Measurements from ENCODE around the gene GPR183.

Gene GPR183

DNA sequence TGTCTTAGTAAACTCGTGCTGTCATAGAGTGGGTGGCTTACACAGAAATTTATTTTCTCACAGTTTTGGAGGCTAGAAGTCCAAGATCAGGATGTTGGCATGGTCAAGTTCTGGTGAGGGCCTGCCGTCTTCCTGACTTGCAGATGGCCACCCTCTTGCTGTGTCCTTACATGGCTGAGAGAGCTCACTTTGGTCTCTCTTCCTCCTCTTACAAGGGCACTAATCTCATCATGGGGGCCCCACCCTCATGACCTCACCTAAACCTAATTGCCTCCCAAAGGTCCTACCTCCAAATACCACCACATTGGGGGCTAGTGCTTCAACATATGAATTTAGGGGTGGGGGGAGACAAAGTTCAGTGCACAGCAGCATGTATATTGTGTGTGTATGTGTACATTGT, 34.7 kb downstream of the GPR183 start:
- H3K4me3 ChIP-seq (ENCODE audit: low read depth, low read length), result no peak overlapping the region

DNA sequence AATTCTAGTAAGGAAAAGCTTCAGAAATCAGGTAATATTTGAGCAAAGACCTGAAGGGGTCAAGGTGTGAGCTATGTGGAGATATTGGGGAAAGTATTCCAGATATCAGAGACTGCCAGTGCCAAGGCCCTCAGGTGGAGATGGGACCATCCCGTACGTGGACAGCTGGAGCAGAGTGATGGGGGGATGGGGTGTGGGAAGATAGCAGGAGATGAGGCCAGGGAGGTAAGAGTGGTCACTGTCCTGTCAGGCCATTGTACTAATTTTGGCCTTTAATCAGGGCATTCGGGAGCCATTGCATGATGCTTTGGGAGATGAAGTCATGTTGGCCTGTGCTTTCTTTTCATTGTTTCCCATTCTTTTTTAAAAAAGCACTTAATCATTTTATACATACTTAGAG, 36.0 kb downstream of the GPR183 start:
- H3K4me3 ChIP-seq (ENCODE audit: low read depth, low read length), result no peak overlapping the region

DNA sequence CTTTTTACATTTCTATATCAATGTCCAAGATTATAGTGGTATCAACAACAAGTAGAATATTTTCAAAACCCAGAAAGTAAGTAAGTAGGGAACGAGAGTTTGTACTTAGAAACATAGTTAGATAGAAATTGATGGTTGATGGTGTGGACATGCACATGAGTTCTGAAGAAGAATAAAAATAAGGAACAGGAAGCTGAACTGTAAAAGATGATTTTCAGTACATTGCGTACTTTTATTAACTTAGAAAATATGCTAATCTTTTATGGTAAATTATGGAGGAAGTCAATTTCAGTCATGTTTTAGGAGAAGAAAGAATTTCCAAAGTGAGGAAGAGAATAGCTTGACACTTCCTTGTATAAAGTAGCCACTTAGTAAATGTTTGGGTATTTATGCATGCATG, 36.7 kb downstream of the GPR183 start:
- no peak overlapping the region for H3K4me3 ChIP-seq (ENCODE audit: low read depth, low read length)

DNA sequence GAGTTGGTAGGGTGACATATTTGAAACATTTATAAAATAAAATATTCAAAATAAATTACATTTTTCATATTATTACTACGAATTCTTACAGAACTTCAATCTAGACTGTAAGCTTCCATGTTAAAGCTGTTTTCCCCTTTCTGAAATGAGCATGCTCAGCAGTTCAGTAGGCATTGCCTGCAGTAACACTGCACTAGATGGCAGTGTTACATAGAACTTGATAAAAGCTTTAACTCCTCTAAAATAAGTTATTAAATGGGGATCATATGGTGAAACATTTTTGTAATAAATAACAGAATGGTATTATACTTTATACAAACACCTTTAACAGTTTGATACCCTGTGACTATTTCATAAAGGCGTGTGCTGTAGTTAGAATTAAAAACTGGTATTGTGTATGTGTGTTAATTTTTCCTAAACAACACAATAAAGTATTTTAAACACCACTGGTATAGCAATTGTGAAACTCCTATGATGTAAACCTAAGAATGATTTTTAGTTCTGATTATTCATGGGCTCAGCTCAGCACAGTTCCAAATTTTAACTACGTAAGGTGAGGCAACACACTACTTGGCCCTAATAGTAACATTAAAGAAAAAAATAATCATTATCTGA, 37.5 kb downstream of the GPR183 start:
- no peak overlapping the region for H3K4me3 ChIP-seq (ENCODE audit: low read depth, low read length)

DNA sequence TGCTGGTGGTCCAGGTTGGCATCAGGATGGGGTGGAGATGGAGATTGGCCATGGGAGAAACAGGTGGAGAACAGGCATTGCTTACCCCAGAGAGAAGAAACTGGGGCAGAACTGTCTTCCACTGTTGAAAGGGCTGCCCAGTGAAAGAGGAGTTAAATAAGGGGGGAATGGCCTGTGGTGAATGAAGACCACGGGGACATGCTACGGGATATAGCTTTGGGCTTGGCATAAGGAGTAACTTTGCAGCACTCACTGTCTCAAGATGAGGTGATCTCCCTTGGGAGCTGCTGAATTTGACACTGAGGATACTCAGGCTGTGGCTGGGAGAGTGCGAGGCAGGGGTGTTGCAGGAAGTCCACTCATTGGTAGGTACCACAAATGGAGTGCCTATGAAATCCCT, 38.4 kb downstream of the GPR183 start:
- H3K4me3 ChIP-seq (ENCODE audit: low read depth, low read length), result no peak overlapping the region

DNA sequence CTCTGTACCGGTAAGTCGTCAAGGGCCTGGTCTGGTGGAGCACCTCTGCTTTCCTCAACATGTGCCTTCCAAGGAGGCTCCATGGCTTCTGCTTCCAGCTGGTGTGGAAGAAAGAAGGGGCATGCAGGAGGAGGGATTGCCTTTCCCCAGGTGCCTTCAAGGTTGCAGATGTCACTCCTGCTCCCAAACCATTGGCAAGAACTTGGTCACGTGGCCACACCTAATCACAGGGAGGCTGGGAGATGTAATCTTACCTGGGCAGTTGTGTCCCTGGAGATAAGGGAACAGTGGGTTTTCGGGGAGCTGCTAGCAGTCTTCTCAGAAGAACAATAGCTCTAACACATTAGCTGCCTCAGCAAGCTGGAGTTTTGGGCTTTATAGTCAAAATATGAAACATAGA, 39.3 kb downstream of the GPR183 start:
- H3K4me3 ChIP-seq (ENCODE audit: low read depth, low read length), result no peak overlapping the region

DNA sequence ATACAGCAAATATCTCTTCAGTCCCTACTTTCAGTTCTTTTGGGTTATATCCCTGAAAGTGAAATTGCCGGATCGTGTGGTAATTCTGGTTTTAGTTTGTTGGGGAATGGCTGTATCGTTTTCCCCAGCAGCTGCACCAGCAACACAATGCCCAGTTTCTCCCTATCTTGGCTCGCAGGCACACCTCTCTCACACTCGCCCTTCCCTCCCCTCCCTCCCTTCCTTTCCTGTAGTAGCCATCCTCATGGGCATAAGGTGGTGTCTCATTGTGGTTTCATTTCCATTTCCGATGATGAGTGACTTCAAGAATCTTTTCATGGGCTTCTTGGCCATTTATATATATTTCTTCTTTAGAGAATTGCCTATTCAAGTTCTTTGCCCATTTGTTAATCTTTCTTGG, 40.4 kb downstream of the GPR183 start:
- H3K4me3 ChIP-seq (ENCODE audit: low read depth, low read length), result no peak overlapping the region

DNA sequence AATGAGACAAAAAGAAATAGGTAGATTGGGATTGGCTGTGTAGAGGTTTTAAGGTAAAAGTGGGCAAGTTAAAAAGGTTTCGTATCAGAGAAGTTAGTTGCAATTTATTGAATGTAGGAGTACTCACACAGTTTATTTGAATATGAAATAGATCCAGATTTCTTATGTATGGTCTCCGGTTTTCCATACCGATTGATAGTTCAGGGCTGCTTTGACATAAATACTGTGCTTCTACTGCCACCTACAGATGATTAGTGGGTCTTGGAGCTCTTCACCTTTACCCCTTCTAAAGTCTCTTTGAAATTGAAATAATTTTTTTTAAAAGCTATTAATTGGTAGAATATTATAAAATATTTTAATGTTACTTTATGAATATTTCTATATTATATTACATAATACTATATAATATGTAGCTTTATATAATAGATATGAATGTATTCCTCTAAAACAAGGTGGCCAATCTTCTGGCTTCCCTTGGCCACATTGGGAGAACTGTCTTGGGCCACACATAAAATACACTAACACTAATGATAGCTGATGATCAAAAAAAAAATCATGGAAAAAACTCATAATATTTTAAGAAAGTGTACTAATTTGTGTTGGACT, 41.3 kb downstream of the GPR183 start:
- no peak overlapping the region for H3K4me3 ChIP-seq (ENCODE audit: low read depth, low read length)

DNA sequence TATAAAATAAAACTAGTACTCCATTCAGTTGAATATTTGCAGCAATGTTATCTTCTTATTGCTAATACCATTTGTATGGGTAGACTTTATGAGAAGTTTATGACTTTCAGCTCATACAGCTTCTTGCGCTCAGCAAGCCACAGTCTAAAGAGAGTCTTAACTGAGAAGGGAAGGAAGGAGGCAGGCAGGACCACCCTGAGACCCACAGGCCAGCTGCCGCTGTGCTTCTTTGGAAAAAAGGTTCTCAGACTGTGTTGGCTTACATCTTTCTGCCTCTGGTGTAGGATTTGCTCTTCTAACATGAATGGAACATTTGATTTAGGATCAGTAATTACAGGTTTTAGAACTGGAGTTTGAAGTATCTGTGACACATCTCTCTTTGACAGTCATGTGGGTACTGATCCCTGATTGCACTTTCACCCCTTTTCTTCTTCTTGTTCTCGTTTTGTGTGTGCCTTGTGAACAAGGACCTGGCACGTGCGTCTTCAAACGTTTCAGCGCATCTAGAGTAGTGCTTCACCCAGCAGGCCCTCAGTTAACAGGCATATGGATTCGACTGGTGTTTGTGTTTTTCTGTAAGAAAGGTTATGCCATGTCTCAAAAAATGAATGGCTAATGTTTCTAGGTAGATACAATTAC, 41.9 kb downstream of the GPR183 start:
- no peak overlapping the region for H3K4me3 ChIP-seq (ENCODE audit: low read depth, low read length)

DNA sequence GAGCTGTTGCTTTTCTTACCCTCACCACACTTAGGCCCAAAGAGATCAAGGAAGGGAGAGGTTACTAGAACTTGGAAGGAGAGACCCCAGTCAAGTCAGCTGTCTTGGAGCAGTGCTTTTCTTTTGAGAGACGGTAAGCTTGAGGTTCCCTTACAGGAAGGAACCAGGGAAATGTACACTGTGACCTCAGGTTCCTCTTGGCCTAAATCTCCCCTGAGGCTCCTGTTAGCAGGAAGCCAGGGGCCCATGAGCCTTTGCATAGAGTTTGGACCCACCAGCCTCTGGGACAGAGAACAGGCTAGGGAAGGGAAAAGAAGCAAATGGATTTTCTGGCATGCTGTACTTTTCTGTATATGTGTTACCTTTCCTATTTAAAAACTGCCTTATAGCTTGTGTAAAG, 43.1 kb downstream of the GPR183 start:
- no peak overlapping the region for H3K4me3 ChIP-seq (ENCODE audit: low read depth, low read length)

DNA sequence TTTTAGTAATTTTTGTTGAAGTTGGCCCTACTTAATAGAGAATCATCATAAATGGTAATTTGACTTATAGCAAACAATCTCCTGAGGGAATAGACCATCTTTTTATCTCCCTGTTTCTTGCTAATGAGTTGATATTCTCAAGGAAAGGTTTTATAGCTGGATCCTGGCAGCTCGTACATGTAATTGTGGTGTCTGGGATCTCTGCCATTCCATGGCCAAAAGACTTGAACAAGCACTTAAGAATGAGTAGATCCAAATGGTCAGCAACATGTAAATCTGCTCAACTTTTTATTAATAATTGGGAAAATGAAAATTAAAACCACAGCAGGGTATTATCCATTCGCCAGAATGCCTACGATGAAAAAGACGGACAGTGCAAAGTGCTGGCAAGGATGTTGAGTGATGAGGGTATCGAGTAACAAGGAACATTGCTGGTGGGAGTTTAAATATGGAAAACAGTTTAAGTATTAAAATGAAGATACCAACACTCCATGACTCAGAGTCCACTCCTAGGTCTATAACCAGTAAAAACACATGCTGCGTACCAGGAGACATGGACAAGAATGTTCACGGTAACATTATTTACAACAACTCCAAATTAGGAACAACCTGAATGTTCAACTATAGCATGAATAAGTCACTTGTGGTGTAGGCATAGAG, 43.9 kb downstream of the GPR183 start:
- no peak overlapping the region for H3K4me3 ChIP-seq (ENCODE audit: low read depth, low read length)

DNA sequence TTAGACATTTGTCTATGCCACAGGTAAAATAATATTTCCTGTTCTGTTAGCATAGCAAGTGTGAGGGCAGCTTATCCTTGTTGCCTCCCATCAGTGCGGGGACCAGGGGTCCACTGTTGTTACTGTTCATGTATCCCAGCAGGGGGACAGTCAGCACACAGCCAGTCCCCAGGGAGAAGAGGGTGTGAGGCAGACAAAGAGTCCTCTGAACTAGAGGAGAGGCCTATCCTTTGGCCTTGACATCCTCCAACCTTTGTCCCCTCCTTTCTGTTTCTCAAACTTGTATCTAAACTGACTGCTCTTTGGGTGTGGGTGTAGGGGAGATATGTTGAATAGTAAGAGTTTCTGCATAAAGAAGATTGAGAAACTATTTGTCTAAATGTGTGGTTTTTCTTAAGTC, 46.1 kb downstream of the GPR183 start:
- no peak overlapping the region for H3K4me3 ChIP-seq (ENCODE audit: low read depth, low read length)

DNA sequence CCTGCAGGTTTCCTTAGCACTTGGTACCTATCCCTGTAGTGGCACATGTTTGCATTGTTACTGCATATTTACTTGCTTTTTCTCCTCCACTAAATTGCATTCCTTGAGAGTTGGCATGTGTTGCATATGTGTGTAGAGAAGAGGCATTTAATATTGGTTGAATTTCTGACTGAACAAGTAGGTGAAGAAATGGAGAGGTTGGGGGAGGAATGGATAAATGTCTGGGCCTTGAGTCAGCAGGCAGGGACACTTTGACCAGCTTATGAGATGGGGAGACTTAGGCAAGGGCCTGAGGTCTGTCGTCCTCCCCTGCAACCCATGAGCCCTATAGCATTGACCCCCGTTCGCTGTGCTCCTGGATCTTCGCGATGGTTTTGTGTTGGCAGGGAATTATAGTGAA, 47.0 kb downstream of the GPR183 start:
- no peak overlapping the region for H3K4me3 ChIP-seq (ENCODE audit: low read depth, low read length)

DNA sequence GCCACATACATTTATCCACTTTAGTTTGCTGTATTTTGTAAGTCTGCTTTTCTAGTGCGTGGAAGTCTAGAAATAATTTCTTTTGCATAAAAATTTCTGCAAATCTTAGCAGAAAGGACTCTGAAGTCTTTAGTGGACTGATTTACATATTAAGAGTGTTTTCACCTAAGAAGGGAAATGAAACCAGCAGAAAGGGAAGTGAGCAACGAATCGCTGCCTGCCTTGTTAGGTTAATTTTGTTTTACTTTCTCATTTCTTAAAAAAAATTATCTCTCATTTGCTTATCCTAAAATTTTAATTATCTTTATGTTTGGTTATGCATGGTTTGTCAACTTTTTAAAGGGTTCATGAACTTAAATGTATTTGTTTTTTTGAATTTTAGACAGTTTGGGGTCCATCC, 48.3 kb downstream of the GPR183 start:
- no peak overlapping the region for H3K4me3 ChIP-seq (ENCODE audit: low read depth, low read length)

DNA sequence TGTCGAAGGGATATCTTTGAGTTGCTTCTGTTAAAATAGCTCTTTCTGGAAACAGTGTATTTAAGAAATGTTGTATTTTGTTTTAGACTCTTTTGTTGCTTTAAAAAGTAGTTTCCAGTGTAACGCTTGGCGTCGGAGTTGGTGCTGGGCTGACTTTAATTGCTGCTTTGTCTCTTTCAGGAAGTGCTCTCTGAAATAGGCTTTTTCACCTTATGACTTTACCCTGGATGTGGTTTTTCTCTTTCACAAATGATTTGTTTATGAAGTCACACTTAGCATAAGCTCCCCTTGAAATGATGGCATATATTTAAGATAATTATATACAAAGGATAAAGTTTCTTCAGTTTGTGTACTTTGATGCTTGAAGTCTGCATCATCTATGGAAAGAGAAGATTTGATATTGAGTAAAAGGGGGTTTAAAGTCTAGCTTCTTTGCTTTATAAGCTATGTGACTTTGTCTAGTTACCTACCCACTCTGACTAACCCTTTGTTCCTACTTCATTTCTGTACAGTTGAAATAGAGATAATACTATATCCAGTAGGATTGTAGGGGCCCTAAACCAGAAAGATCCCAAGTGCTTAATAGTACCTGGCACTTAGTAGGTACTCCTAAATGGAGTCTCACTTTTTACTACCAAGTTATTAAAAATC, 48.9 kb downstream of the GPR183 start, which contains the start of gene GPR18:
Gene GPR18 (minus strand): TSS at position 170 of the 651 bp plus-strand sequence. CDS start 2,507 bp downstream, outside the sequence.
- H3K4me3 ChIP-seq (ENCODE audit: low read depth, low read length), result no peak within 1 kb of the TSS

DNA sequence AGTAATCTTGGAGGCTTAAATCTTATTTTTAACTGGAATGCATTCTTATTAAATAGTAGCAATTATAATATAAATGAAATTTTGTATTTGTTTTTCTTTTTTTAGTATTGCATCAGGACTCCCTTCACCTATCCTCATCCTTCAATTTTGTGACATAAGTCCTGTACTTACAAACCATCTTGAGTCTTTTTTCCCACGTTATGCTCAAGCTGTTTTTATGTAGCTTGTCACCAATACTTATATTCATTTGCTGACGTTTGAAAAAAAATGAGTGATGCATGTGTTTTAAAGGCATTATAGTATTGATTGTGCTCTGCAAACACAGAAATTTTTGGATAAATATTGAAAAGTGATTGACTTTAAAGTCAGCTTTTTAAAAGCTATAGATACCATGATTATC, 49.9 kb downstream of the GPR183 start:
- no peak overlapping the region for H3K4me3 ChIP-seq (ENCODE audit: low read depth, low read length)

DNA sequence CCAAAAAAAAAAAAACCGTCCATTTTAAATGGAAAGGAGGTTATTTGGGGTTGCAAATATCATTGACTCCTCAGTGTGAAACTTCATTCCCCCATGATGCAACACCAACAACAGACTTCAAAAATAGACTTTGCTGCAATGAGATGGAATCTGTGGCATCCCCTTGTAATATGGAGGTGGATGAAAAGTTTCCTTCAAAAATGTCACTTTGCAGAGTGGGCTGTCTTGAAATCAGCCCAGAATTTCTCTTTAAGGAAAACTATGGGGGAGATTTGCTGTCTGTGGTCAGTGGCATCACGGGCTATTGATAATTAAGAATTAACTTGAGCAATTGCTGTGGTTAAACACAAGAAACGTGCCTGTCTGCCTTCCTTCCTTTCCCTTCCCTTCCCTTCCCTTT, 50.5 kb downstream of the GPR183 start:
- no peak overlapping the region for H3K4me3 ChIP-seq (ENCODE audit: low read depth, low read length)

DNA sequence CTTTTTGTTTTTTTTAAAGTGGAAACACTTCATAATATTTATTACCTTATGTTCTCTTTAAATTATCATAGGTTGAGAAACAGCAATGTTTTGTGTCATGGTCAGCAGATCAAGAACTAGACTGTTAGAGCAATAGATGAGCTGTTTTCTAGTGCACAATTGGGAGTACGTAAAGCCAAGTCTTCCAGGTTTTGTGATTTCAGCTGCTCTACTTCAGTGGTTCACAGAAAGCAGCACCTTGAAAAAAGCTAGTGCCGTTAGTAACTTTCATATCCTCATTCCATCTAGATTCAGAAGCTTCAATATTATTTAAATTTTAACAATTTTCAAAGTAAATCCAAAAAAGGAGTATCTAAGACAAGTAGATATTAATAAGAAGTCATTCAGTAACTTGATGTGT, 50.9 kb downstream of the GPR183 start:
- H3K4me3 ChIP-seq (ENCODE audit: low read depth, low read length), result no peak overlapping the region

DNA sequence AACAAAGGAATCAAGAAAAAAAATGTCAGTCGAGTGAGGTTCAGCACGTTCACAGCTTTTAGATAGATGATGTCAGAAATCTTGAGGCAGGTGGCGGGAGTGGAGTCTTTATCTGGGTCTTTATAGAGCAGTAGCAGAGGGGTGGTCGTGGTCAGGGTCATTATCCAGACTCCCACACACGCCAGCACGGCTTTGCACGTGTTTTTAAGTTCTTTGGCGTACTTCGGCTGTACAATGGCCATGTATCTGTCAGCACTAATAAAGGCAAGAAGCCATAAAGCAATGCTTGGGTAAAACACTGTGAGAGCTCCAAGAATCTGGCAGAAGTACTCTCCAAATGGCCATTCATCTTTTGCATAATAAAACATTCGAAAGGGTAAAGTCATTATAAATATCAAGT, 51.9 kb downstream of the GPR183 start:
- H3K4me3 ChIP-seq (ENCODE audit: low read depth, low read length), result no peak overlapping the region

DNA sequence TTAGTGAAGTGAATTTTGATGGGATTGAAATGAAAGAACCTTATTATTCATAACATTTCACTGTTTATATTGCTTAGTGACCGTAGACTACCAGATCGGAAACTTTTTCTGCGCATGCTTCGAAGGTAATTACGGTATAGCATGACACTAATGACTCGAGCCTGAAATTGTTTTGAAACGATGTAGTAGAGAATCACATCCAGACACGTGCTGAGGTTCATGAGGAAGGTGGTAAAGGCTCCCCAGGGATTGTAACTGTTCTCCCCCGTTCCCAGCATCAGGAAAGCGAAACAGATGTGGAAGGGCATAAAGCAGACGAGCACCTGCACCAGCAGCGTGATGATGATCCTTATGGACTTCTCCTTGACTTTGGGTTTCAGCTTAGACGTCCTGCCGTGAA, 52.4 kb downstream of the GPR183 start:
- H3K4me3 ChIP-seq (ENCODE audit: low read depth, low read length), result no peak overlapping the region

DNA sequence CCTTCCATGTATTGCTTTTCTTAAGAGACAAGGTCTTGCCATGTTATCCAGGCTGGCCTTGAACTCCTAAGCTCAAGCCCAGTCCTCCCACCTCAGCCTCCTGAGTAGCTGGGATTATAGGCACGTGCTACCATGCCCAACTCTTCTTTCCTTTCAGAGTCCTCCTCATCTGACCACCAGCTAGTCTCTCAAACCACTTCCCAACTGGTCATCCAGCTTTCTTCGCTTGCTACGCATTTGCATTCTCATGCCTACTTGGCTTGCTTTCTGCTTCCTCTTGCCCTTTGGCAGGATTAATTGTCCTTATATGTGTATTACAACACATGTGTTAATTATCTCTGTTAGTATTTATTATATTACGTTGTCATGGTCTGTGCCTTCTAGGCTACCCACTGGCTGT, 55.3 kb downstream of the GPR183 start:
- no peak overlapping the region for H3K4me3 ChIP-seq (ENCODE audit: low read depth, low read length)

Data from iPS-11a (cell line).